GM23248 (cell line): ENCODE data around the gene GZMH.
"Not testable (repeated sequence)": the region's sequence is repeated elsewhere in the genome, so short reads cannot be mapped to it uniquely, and the experiment has no call there.

Experiments
- EZH2 ChIP-seq: fragments of 200-600 bp; sonication (generic); IDR thresholded peaks from 2 replicates; pipeline ENCODE4 v1.6.1; 2018; ENCODE audit warnings: antibody characterized with exemption, mild to moderate bottlenecking; ENCODE audit not compliant: insufficient read depth, poor library complexity, severe bottlenecking
- EZH2phosphoT487 ChIP-seq: fragments of 200-600 bp; sonication (generic); IDR thresholded peaks from 2 replicates; pipeline ENCODE4 v1.6.1; 2018; ENCODE audit warnings: antibody characterized with exemption, moderate library complexity, mild to moderate bottlenecking, low read depth; ENCODE audit not compliant: insufficient read depth

DNA sequence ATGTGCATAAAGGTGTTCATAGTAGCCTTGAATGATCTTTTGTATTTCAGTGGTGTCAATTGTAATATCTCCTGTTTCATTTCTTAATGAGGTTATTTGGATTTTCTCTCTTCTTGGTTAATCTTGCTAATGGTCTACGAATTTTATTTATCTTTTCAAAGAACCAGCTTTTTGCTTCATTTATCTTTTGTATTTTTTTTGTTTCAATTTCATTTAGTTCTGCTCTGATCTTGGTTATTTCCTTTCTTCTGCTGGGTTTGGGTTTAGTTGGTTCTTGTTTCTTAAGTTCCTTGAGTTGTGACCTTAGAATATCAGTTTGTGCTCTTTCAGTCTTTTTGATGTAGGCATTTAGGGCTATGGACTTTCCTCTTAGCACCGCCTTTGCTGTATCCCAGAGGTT is 18.5 kb downstream of the GZMH start:
- TF ChIP-seq EZH2, EZH2phosphoT487: not testable (repeated sequence)
